ENCODE measurements around the gene TOR1A.

GRCh38 chr9:129781131-129781530 lies 42.8 kb downstream of the TOR1A start:
- TF ChIP-seq CTCF (conservative IDR thresholded peaks at IDR 0.05 in 1 of 2, IDR thresholded peaks at IDR 0.05 in 1 of 2; ENCODE audit: low read depth in 1 of 2, low read length in 2 of 2) (no peak), EZH2 (IDR thresholded peaks at IDR 0.05; ENCODE audit: low read length, missing control alignments) (no peak)
